ENCODE data around the gene SERTAD2.

SERTAD2 gene

GRCh38 chr2:64608867-64609226, 44.9 kb downstream of the SERTAD2 start:
- no peak for TF ChIP-seq FOXP2 (optimal IDR thresholded peaks at IDR 0.05; ENCODE audit: borderline replicate concordance, extremely low read depth, extremely low read length, insufficient read depth)
- TF ChIP-seq POLR2AphosphoS5 (IDR thresholded peaks at IDR 0.05; ENCODE audit: low read depth, low read length), result no peak

- TF ChIP-seq FOXP2 (optimal IDR thresholded peaks at IDR 0.05; ENCODE audit: borderline replicate concordance, extremely low read depth, extremely low read length, insufficient read depth), result no peak
- no peak for TF ChIP-seq TAF1 (IDR thresholded peaks at IDR 0.05; ENCODE audit: borderline replicate concordance, insufficient read depth, low read length)
- no peak for TF ChIP-seq POLR2AphosphoS5 (IDR thresholded peaks at IDR 0.05; ENCODE audit: low read depth, low read length)
- TF ChIP-seq REST (IDR thresholded peaks at IDR 0.05; ENCODE audit: insufficient read depth in 1 of 2, low read depth in 2 of 2, low read length in 2 of 2), result no peak
- no peak for TF ChIP-seq SIN3A (IDR thresholded peaks at IDR 0.05; ENCODE audit: borderline replicate concordance, insufficient read depth, low read length)
Measured at GRCh38 chr2:64607381-64608304, 46.1 kb downstream of the SERTAD2 start.

- no peak for TF ChIP-seq POLR2AphosphoS5 (IDR thresholded peaks at IDR 0.05; ENCODE audit: low read depth, low read length)
- TF ChIP-seq REST (IDR thresholded peaks at IDR 0.05; ENCODE audit: insufficient read depth in 1 of 2, low read depth in 2 of 2, low read length in 2 of 2), result no peak
- TF ChIP-seq TAF1 (IDR thresholded peaks at IDR 0.05; ENCODE audit: borderline replicate concordance, insufficient read depth, low read length), result no peak
- no peak for TF ChIP-seq SIN3A (IDR thresholded peaks at IDR 0.05; ENCODE audit: borderline replicate concordance, insufficient read depth, low read length)
- no peak for TF ChIP-seq FOXP2 (optimal IDR thresholded peaks at IDR 0.05; ENCODE audit: borderline replicate concordance, extremely low read depth, extremely low read length, insufficient read depth)
Measured at GRCh38 chr2:64606479-64607363, 47.0 kb downstream of the SERTAD2 start.

- no peak for TF ChIP-seq FOXP2 (optimal IDR thresholded peaks at IDR 0.05; ENCODE audit: borderline replicate concordance, extremely low read depth, extremely low read length, insufficient read depth)
- no peak for TF ChIP-seq TAF1 (IDR thresholded peaks at IDR 0.05; ENCODE audit: borderline replicate concordance, insufficient read depth, low read length)
- TF ChIP-seq REST (IDR thresholded peaks at IDR 0.05; ENCODE audit: insufficient read depth in 1 of 2, low read depth in 2 of 2, low read length in 2 of 2), result no peak
- no peak for TF ChIP-seq SIN3A (IDR thresholded peaks at IDR 0.05; ENCODE audit: borderline replicate concordance, insufficient read depth, low read length)
- no peak for TF ChIP-seq POLR2AphosphoS5 (IDR thresholded peaks at IDR 0.05; ENCODE audit: low read depth, low read length)
Measured at GRCh38 chr2:64605991-64606478, 47.7 kb downstream of the SERTAD2 start.

GRCh38 chr2:64605026-64605471, 48.7 kb downstream of the SERTAD2 start:
- no peak for TF ChIP-seq FOXP2 (optimal IDR thresholded peaks at IDR 0.05; ENCODE audit: borderline replicate concordance, extremely low read depth, extremely low read length, insufficient read depth)
- TF ChIP-seq REST (IDR thresholded peaks at IDR 0.05; ENCODE audit: insufficient read depth in 1 of 2, low read depth in 2 of 2, low read length in 2 of 2), result no peak
- TF ChIP-seq TAF1 (IDR thresholded peaks at IDR 0.05; ENCODE audit: borderline replicate concordance, insufficient read depth, low read length), result no peak
- TF ChIP-seq SIN3A (IDR thresholded peaks at IDR 0.05; ENCODE audit: borderline replicate concordance, insufficient read depth, low read length), result no peak
- no peak for TF ChIP-seq POLR2AphosphoS5 (IDR thresholded peaks at IDR 0.05; ENCODE audit: low read depth, low read length)

Measured in PFSK-1 (cell line).